Esophagus squamous epithelium (tissue), 4 donors: ENCODE measurements around the gene WWOX.

Experiments
- CTCF ChIP-seq, 6 experiments: fragments of 450-650 bp in 4 of 6; fragments of 200-600 bp in 2 of 6; sonication (generic) in 2 of 6; IDR thresholded peaks; one replicate each; pipeline ENCODE4 v1.5.1; 2016 to 2019; ENCODE audit warnings: antibody characterized with exemption in 6 of 6, mild to moderate bottlenecking in 4 of 6, moderate library complexity in 4 of 6
- POLR2A ChIP-seq, 4 donors: fragments of 450-650 bp; IDR thresholded peaks; one replicate each; pipeline ENCODE4 v1.6.1; 2017; ENCODE audit warnings: antibody characterized with exemption in 4 of 4, mild to moderate bottlenecking in 4 of 4, moderate library complexity in 3 of 4

- TF ChIP-seq CTCF (IDR thresholded peaks at IDR 0.05) = no peak
- TF ChIP-seq POLR2A (IDR thresholded peaks at IDR 0.05) = no peak
Observed at GRCh38 chr16:78635807-78636206, 536.4 kb downstream of the WWOX start.
